Islet of Langerhans (tissue), 1 donor: ENCODE data around the gene MGST3.
"Not testable (repeated sequence)": the region's sequence is repeated elsewhere in the genome, so short reads cannot be mapped to it uniquely, and the experiment has no call there.

Experiments
- FAIRE-seq: peaks from one replicate; lab custom pipeline; 2011; peaks lifted over from hg19 to GRCh38; lab: Jason Lieb, UNC

The MGST3 gene

GRCh38 chr1:165658766-165659580 is 27.9 kb downstream of the MGST3 start:
- not testable (repeated sequence) for FAIRE-seq

- FAIRE-seq: no peak
Measured at GRCh38 chr1:165659581-165659895, 28.5 kb downstream of the MGST3 start.

DNA sequence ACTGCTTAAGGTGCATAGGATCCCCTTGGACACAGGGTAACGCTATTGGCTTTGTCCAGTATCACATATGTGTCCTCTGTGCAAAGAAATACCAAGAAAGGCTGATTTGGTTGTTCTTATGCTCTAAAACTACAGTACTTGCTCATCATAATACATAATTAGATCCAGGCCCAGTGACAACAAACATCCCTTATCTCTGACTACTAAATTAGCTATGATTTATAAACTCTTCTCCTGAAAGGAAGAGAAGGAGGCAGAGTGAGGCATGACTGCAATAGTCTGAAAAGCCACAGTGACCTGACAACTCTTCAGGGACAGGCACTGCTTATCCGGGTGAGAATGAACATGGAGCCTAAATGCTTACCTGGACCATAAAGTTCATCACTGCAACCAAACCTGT is 30.7 kb downstream of the MGST3 start:
- no peak for FAIRE-seq

DNA sequence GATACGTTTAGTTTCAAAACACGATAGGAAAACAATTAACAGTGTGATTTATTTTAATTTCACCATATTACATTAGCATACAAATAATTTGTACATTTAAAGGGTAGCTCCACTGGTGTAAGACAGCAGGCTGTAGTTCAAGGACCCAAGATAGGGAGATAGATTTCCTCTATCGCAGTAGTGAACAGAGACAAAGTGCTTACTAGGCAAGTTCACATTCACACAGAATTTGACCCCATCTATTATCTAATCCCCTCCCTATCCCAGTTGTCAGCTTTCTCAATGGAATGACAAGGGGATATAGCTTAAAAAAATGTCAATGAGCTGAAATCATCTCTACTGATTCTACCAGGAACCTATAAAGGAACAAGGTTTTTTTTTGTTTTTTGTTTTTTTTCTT is 31.2 kb downstream of the MGST3 start:
- no peak for FAIRE-seq

DNA sequence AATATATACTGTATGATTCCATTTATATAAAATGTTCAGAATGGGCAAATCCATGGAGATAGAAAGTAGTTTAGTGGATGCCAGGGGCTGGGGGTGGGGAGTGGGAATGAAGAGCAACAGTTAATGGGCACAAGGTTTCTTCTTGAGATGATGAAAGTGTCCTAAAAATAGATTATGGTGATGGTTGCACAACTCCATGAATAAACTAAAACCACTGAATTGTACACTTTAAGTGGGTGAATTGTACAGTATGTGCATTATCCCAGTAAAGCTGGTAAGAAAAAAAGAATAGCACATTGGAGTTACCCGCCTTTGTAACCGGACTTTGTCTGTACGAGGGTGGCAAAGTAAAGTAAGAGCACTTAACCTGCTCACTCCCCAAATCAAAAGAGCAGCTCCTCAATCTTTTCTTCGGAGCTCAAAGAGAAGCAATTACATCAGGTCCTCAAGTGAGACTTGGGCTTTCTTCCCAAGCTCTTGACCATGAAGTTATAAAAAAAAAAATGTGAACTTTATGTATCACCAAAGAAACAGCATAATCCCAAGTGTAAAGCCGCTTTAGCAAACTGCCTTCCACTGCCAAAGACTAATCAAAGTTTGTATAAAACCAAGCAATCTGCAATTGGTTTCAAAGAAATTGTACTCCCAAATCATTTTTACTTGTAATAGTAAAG is 35.3 kb downstream of the MGST3 start:
- FAIRE-seq: no peak

DNA sequence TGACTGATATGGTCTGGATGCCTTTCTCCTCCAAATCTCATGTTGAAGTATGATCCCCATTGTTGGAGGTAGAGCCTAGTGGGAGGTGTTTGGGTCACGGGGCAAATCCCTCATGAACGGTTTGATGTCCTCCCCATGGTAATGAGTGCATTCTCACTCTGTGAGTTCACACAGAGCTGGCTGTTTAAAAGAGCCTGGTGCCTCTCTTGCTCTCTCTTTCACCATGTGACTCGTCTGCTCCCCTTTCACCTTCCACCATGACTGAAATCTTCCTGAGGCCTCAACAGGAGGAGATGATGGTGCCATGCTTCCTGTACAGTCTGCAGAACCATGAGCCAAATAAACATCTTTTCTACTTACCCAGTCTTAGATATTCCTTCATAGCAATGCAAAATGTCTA is 37.1 kb downstream of the MGST3 start:
- FAIRE-seq: no peak

GRCh38 chr1:165671526-165671925 is 40.5 kb downstream of the MGST3 start:
- no peak for FAIRE-seq

GRCh38 chr1:165674599-165674998 is 43.6 kb downstream of the MGST3 start:
- FAIRE-seq: no peak

- peak; percentile 58 for FAIRE-seq
Measured at GRCh38 chr1:165675794-165676193, 44.8 kb downstream of the MGST3 start.

GRCh38 chr1:165678509-165678908 is 47.5 kb downstream of the MGST3 start:
- no peak for FAIRE-seq

DNA sequence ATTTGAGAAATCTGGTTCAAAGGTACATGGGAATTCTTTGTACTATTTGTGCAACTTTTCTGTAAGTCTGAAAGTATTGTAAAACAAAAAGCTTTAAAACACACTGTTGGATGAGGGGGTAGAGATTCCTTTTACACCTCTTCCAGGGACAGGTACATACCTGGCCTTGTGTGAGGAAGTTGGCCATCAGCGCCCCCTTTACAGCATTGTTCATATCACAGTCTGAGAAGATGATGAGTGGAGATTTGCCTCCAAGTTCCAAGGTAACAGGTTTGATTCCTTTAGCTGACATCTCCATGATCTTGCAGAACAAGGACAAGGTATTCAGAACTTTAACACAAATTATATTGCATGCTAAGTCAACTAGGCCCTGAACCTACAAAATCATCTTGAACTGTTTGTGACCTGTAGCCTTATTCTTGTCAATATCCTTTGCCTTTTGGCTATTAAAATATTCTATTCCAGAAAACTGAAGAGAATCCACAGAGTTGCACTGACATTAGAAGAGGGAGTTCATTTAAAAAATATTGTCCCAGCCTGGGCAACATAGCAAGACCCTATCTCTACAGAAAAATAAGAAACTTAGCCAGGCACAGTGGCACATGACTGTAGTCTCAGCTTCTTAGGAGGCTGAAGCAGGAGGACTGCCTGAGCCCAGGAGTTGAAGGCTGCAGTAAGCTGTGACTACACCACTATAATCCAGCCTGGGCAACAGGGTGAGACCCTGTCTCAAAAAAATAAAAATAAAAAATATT is 48.4 kb downstream of the MGST3 start:
- no peak for FAIRE-seq

GRCh38 chr1:165680303-165680702 is 49.3 kb downstream of the MGST3 start:
- FAIRE-seq: no peak

DNA sequence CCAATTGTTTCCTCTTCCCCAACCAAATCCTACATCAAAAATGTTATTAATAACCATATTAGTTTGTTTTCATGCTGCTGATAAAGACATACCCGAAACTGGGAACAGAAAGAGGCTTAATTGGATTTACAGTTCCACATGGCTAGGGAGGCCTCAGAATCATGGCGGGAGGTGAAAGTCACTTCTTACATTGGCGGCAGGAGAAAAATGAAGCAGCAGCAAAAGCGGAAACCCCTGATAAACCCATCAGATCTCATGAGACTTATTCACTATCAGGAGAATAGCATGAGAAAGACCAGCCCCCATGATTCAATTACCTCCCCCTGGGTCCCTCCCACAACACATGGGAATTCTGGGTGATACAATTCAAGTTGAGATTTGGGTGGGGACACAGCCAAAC is 49.7 kb downstream of the MGST3 start:
- not testable (repeated sequence) for FAIRE-seq

- no peak for FAIRE-seq
Measured at GRCh38 chr1:165683848-165684485, 52.9 kb downstream of the MGST3 start.

GRCh38 chr1:165686121-165686970 is 55.3 kb downstream of the MGST3 start:
- no peak for FAIRE-seq

DNA sequence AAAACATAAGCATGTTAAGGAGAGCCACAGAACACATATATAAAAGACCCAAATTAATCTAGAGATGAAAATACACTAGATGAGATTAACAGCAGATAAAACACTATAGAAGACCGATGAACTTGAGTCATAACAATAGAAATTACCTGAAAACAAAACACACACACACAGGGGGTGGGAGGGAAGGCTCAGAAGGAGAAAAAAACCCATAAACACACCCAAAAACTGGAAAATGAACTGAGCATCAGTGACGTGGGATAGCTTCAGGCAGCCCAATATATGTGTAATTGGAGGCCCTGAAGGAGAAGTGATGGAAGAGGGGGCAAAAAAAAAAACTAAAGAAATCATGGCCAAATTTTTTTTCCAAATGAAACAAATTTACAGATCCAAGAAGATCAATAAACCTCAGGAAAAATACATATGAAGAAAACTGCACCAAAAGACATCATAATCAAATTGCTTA is 56.0 kb downstream of the MGST3 start:
- no peak for FAIRE-seq

- no peak for FAIRE-seq
Measured at GRCh38 chr1:165688046-165688445, 57.0 kb downstream of the MGST3 start.

GRCh38 chr1:165695031-165695430 is 64.0 kb downstream of the MGST3 start:
- FAIRE-seq: no peak

- no peak for FAIRE-seq
Measured at GRCh38 chr1:165696625-165697100, 65.6 kb downstream of the MGST3 start.

DNA sequence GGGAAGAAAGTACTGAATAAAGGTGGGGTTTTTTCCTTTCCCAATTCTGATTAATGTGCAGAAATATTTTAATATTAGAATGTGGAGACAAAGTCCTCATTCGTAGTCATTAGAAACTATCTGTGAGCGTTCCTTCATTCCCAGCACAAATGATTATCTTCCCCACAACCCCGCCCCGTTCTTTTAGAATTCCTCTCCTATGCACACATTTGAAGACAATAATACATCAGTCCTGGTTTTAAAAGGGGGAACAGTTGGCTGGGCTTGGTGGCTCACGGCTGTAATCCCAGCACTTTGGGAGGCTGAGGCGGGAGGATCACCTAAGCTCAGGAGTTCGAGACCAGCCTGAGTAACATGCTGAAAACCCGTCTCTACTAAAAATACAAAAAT is 66.5 kb downstream of the MGST3 start:
- FAIRE-seq: no peak
